GM23338 (cell line): ENCODE results near the gene CPD. TPM values are rescaled to one million over a fixed set of nuclear protein-coding genes. Genes with fewer than 3 reads are reported as not detected.

Experiments
- ATAC-seq: fragments of 200-7000 bp; cut with Tn5 transposase; 3 replicates; pipeline ENCODE4 v1.9.1; 2020
- DNase-seq: peaks from one replicate; pipeline ENCODE4 v3.0.0-alpha.2; 2015; ENCODE audit warnings: low spot score
- H2AFZ ChIP-seq: fragments of 200-600 bp; sonication (generic); 2 replicates; pipeline ENCODE4 v1.8.0; 2016; ENCODE audit warnings: antibody characterized with exemption, mild to moderate bottlenecking, moderate library complexity
- H3F3A ChIP-seq: fragments of 200-600 bp; sonication (generic); replicated peaks from 2 replicates; pipeline ENCODE4 v1.8.0; 2017; ENCODE audit warnings: antibody characterized with exemption, mixed run types, low read depth
- H3K27ac ChIP-seq: fragments of 200-600 bp; sonication (generic); 2 replicates; pipeline ENCODE4 v1.6.1; 2016; ENCODE audit warnings: low read depth
- H3K27me3 ChIP-seq: fragments of 200-600 bp; sonication (generic); 2 replicates; pipeline ENCODE4 v1.8.0; 2016; ENCODE audit warnings: mild to moderate bottlenecking, mixed run types, moderate library complexity; ENCODE audit not compliant: insufficient read depth
- H3K36me3 ChIP-seq: fragments of 200-600 bp; sonication (generic); 2 replicates; pipeline ENCODE4 v1.8.0; 2016; ENCODE audit warnings: mild to moderate bottlenecking; ENCODE audit not compliant: insufficient read depth
- H3K4me1 ChIP-seq: fragments of 200-600 bp; sonication (generic); 2 replicates; pipeline ENCODE4 v1.8.0; 2016; ENCODE audit warnings: mild to moderate bottlenecking, moderate library complexity; ENCODE audit not compliant: insufficient read depth
- H3K4me2 ChIP-seq: fragments of 200-600 bp; sonication (generic); 2 replicates; pipeline ENCODE4 v1.7.1; 2017; ENCODE audit warnings: mixed run types
- H3K4me3 ChIP-seq: fragments of 200-600 bp; sonication (generic); 2 replicates; pipeline ENCODE4 v1.6.1; 2016; ENCODE audit warnings: mixed run types
- H3K79me2 ChIP-seq: fragments of 200-600 bp; sonication (generic); replicated peaks from 2 replicates; pipeline ENCODE4 v1.8.0; 2017; ENCODE audit warnings: mild to moderate bottlenecking; ENCODE audit not compliant: insufficient read depth
- H3K9me2 ChIP-seq: fragments of 200-600 bp; sonication (generic); 2 replicates; pipeline ENCODE4 v1.8.0; 2017; ENCODE audit not compliant: insufficient read depth
- H4K20me1 ChIP-seq: fragments of 200-600 bp; sonication (generic); replicated peaks from 2 replicates; pipeline ENCODE4 v1.8.0; 2017; ENCODE audit warnings: mild to moderate bottlenecking; ENCODE audit not compliant: insufficient read depth
- H3K27ac Mint-ChIP-seq: 2 replicates; pipeline ENCODE4 v1.8.0; 2020; ENCODE audit warnings: inconsistent platforms, mild to moderate bottlenecking, moderate library complexity, mixed read lengths
- H3K27me3 Mint-ChIP-seq: 3 replicates; pipeline ENCODE4 v1.8.0; 2022; ENCODE audit warnings: low read depth, mild to moderate bottlenecking, moderate library complexity, mixed read lengths, inconsistent platforms; ENCODE audit not compliant: insufficient read depth, poor library complexity
- H3K36me3 Mint-ChIP-seq: 3 replicates; pipeline ENCODE4 v1.8.0; 2021; ENCODE audit warnings: low read depth, mild to moderate bottlenecking, inconsistent platforms, moderate library complexity, mixed read lengths
- H3K4me1 Mint-ChIP-seq: 3 replicates; pipeline ENCODE4 v1.8.0; 2020; ENCODE audit warnings: mild to moderate bottlenecking, inconsistent platforms, mixed read lengths
- H3K4me3 Mint-ChIP-seq: 3 replicates; pipeline ENCODE4 v1.8.0; 2021; ENCODE audit warnings: moderate library complexity, mild to moderate bottlenecking, inconsistent platforms, mixed read lengths
- H3K9me3 Mint-ChIP-seq: 3 replicates; pipeline ENCODE4 v1.8.0; 2020; ENCODE audit warnings: moderate library complexity, mild to moderate bottlenecking, inconsistent platforms, mixed read lengths
- CREB1 ChIP-seq: fragments of 250-450 bp; sonication (Bioruptor Pico); IDR thresholded peaks from 2 replicates; pipeline ENCODE4 v1.5.0; 2020; ENCODE audit warnings: low read depth, mild to moderate bottlenecking, moderate library complexity
- EZH2 ChIP-seq: fragments of 200-600 bp; sonication (generic); IDR thresholded peaks from one replicate; pipeline ENCODE4 v1.8.0; 2017; ENCODE audit warnings: antibody characterized with exemption, mild to moderate bottlenecking, low read depth; ENCODE audit not compliant: unreplicated experiment
- EZH2phosphoT487 ChIP-seq: fragments of 200-600 bp; sonication (generic); IDR thresholded peaks from one replicate; pipeline ENCODE4 v1.8.1; 2018; ENCODE audit warnings: antibody characterized with exemption; ENCODE audit not compliant: unreplicated experiment
- JUNB ChIP-seq: IDR thresholded peaks from one replicate; pipeline ENCODE4 v1.6.1; 2016; ENCODE audit warnings: antibody characterized with exemption; ENCODE audit not compliant: unreplicated experiment
- NANOG ChIP-seq: IDR thresholded peaks from 2 replicates; pipeline ENCODE4 v1.6.1; 2016; ENCODE audit warnings: antibody characterized with exemption, borderline replicate concordance
- STAT1 ChIP-seq: IDR thresholded peaks from one replicate; pipeline ENCODE4 v1.6.1; 2016; ENCODE audit warnings: antibody characterized with exemption; ENCODE audit not compliant: unreplicated experiment
- ZNF114 ChIP-seq: fragments of 250-450 bp; sonication (Bioruptor Pico); IDR thresholded peaks from 2 replicates; pipeline ENCODE4 v1.5.0; 2020; ENCODE audit warnings: mild to moderate bottlenecking, moderate library complexity
- ZNF331 ChIP-seq: fragments of 250-450 bp; sonication (Bioruptor Pico); IDR thresholded peaks from 2 replicates; pipeline ENCODE4 v1.5.0; 2020; ENCODE audit warnings: low read depth, mild to moderate bottlenecking, moderate library complexity
- polyA plus RNA-seq: library from polyadenylated mRNA; unstranded; fragments of >200 nt; fragmentation: Nextera tagmentation; extraction: Ambion mirVana; gene quantifications from 2 replicates; pipeline ENCODE4 v1.2.1, GENCODE V29; 2016
- total RNA-seq: library from RNA; depleted of rRNA; stranded (reverse); fragments of >200 nt; shearing (Covaris generic); gene quantifications from 2 replicates; pipeline ENCODE4 v1.2.3, GENCODE V29; 2014
- TF ChIP-seq, protein P1 (sequence below), 2 experiments: fragments of 200-600 bp in 1 of 2; sonication (generic) in 1 of 2; conservative IDR thresholded peaks; 2 replicates each; pipeline versions ENCODE4 v1.5.1 to v1.6.1; 2016 to 2017; ENCODE audit warnings: antibody characterized with exemption in 2 of 2, low read depth in 2 of 2, mild to moderate bottlenecking in 2 of 2, moderate library complexity in 1 of 2
- TF ChIP-seq, protein P2 (sequence below): IDR thresholded peaks from one replicate; pipeline ENCODE4 v1.6.1; 2018; ENCODE audit warnings: antibody characterized with exemption; ENCODE audit not compliant: unreplicated experiment
- TF ChIP-seq, protein P3 (sequence below): IDR thresholded peaks from 2 replicates; pipeline ENCODE4 v1.6.1; 2016; ENCODE audit warnings: antibody characterized with exemption
- TF ChIP-seq, protein P4 (sequence below): fragments of 250-450 bp; sonication (Bioruptor Pico); IDR thresholded peaks from 2 replicates; pipeline ENCODE4 v1.5.0; 2020; ENCODE audit warnings: mild to moderate bottlenecking, moderate library complexity

The CPD gene
- total and polyA plus RNA-seq, 2 experiments from 2014 or later = 6.2 to 57.8 TPM

DNA sequence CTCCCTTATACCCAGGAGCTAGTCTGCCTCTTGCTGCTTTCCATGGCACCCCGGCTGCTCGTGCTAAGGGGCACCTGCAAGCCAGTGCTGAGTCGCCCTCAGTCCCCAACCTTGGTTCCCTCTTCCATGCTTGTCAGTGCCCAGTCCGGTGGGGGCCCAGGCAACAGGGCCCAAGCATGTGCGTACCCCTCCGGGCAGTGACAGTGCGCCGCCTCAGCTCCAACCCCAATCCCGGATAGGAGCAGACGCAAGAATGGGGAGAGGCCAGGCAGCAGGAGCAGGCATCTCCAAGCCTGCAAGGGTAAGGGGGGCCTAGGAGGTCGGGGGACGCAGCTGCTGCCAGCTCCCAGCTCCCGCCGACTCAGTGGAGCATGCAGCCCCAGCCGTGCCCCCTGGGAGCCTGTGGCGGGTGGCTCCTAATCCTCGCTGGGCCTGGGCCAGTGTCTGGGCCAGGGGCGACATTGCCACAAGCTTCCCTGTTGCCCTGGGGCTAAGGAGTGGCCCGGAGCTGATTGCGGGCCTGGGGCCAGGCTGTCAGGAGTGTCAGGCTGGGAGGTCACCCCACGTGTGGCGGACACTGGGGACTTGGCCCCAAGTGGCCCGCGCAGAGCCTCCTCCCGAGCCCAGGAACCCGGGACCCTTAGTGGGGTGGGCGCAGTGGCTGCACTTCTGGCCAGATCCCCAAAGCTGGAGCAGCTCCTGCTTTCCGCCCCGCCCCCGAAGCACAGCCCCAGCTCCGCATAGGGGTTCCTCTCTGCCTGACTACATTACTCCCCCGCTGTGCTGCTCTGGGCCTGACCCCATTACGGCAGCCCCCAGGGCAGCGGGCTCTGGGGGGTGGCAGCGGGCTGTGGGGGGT, 9.8 kb downstream of the CPD start:
- no peaks in the 10 kb centered on the region for H3K9me3 Mint-ChIP-seq
- H3F3A ChIP-seq = no peaks in the 10 kb centered on the region
- H3K4me3 ChIP-seq = 0 out of 2 replicates have a peak overlapping the region, but pooled peaks have one; percentile 12
- H3K4me1 ChIP-seq = peaks cover 9% of the 10 kb centered on the region; the same call in 1 of the 2 replicates
- peaks cover 20% of the 10 kb centered on the region for H3K36me3 Mint-ChIP-seq
- H3K4me3 Mint-ChIP-seq = no peak overlapping the region
- H3K4me1 Mint-ChIP-seq = peaks cover 2% of the 10 kb centered on the region
- H3K36me3 ChIP-seq = no peaks in the 10 kb centered on the region; the same call in 1 of the 2 replicates
- H3K27ac Mint-ChIP-seq = no peak overlapping the region
- H3K79me2 ChIP-seq = peaks cover 14% of the 10 kb centered on the region; the same call in 1 of the 2 replicates
- H3K27ac ChIP-seq = no peak overlapping the region
- H3K4me2 ChIP-seq = peak overlapping the region; percentile 35
- H3K27me3 Mint-ChIP-seq = no peaks in the 10 kb centered on the region
- DNase-seq (peak; percentile 61), ATAC-seq (peak; percentile 92)
- no peaks in the 10 kb centered on the region for H3K27me3 ChIP-seq
- no peaks in the 10 kb centered on the region for H3K9me2 ChIP-seq
- H4K20me1 ChIP-seq = no peaks in the 10 kb centered on the region; the same call in 1 of the 2 replicates
- H2AFZ ChIP-seq = no peak overlapping the region
- TF ChIP-seq NANOG (no peak), EZH2phosphoT487 (no peak), EZH2 (no peak), ZNF331 (no peak), ZNF114 (CRISPR knock-in tag) (no peak), STAT1 (no peak), CREB1 (CRISPR knock-in tag) (no peak), JUNB (no peak)
- TF ChIP-seq, protein P1, sequence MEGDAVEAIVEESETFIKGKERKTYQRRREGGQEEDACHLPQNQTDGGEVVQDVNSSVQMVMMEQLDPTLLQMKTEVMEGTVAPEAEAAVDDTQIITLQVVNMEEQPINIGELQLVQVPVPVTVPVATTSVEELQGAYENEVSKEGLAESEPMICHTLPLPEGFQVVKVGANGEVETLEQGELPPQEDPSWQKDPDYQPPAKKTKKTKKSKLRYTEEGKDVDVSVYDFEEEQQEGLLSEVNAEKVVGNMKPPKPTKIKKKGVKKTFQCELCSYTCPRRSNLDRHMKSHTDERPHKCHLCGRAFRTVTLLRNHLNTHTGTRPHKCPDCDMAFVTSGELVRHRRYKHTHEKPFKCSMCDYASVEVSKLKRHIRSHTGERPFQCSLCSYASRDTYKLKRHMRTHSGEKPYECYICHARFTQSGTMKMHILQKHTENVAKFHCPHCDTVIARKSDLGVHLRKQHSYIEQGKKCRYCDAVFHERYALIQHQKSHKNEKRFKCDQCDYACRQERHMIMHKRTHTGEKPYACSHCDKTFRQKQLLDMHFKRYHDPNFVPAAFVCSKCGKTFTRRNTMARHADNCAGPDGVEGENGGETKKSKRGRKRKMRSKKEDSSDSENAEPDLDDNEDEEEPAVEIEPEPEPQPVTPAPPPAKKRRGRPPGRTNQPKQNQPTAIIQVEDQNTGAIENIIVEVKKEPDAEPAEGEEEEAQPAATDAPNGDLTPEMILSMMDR (conservative IDR thresholded peaks at IDR 0.05; ENCODE audit: low read depth in 2 of 2) = no peak
- TF ChIP-seq, protein P2, sequence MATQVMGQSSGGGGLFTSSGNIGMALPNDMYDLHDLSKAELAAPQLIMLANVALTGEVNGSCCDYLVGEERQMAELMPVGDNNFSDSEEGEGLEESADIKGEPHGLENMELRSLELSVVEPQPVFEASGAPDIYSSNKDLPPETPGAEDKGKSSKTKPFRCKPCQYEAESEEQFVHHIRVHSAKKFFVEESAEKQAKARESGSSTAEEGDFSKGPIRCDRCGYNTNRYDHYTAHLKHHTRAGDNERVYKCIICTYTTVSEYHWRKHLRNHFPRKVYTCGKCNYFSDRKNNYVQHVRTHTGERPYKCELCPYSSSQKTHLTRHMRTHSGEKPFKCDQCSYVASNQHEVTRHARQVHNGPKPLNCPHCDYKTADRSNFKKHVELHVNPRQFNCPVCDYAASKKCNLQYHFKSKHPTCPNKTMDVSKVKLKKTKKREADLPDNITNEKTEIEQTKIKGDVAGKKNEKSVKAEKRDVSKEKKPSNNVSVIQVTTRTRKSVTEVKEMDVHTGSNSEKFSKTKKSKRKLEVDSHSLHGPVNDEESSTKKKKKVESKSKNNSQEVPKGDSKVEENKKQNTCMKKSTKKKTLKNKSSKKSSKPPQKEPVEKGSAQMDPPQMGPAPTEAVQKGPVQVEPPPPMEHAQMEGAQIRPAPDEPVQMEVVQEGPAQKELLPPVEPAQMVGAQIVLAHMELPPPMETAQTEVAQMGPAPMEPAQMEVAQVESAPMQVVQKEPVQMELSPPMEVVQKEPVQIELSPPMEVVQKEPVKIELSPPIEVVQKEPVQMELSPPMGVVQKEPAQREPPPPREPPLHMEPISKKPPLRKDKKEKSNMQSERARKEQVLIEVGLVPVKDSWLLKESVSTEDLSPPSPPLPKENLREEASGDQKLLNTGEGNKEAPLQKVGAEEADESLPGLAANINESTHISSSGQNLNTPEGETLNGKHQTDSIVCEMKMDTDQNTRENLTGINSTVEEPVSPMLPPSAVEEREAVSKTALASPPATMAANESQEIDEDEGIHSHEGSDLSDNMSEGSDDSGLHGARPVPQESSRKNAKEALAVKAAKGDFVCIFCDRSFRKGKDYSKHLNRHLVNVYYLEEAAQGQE = no peak
- TF ChIP-seq, protein P3, sequence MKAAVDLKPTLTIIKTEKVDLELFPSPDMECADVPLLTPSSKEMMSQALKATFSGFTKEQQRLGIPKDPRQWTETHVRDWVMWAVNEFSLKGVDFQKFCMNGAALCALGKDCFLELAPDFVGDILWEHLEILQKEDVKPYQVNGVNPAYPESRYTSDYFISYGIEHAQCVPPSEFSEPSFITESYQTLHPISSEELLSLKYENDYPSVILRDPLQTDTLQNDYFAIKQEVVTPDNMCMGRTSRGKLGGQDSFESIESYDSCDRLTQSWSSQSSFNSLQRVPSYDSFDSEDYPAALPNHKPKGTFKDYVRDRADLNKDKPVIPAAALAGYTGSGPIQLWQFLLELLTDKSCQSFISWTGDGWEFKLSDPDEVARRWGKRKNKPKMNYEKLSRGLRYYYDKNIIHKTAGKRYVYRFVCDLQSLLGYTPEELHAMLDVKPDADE = no peak
- TF ChIP-seq, protein P4, sequence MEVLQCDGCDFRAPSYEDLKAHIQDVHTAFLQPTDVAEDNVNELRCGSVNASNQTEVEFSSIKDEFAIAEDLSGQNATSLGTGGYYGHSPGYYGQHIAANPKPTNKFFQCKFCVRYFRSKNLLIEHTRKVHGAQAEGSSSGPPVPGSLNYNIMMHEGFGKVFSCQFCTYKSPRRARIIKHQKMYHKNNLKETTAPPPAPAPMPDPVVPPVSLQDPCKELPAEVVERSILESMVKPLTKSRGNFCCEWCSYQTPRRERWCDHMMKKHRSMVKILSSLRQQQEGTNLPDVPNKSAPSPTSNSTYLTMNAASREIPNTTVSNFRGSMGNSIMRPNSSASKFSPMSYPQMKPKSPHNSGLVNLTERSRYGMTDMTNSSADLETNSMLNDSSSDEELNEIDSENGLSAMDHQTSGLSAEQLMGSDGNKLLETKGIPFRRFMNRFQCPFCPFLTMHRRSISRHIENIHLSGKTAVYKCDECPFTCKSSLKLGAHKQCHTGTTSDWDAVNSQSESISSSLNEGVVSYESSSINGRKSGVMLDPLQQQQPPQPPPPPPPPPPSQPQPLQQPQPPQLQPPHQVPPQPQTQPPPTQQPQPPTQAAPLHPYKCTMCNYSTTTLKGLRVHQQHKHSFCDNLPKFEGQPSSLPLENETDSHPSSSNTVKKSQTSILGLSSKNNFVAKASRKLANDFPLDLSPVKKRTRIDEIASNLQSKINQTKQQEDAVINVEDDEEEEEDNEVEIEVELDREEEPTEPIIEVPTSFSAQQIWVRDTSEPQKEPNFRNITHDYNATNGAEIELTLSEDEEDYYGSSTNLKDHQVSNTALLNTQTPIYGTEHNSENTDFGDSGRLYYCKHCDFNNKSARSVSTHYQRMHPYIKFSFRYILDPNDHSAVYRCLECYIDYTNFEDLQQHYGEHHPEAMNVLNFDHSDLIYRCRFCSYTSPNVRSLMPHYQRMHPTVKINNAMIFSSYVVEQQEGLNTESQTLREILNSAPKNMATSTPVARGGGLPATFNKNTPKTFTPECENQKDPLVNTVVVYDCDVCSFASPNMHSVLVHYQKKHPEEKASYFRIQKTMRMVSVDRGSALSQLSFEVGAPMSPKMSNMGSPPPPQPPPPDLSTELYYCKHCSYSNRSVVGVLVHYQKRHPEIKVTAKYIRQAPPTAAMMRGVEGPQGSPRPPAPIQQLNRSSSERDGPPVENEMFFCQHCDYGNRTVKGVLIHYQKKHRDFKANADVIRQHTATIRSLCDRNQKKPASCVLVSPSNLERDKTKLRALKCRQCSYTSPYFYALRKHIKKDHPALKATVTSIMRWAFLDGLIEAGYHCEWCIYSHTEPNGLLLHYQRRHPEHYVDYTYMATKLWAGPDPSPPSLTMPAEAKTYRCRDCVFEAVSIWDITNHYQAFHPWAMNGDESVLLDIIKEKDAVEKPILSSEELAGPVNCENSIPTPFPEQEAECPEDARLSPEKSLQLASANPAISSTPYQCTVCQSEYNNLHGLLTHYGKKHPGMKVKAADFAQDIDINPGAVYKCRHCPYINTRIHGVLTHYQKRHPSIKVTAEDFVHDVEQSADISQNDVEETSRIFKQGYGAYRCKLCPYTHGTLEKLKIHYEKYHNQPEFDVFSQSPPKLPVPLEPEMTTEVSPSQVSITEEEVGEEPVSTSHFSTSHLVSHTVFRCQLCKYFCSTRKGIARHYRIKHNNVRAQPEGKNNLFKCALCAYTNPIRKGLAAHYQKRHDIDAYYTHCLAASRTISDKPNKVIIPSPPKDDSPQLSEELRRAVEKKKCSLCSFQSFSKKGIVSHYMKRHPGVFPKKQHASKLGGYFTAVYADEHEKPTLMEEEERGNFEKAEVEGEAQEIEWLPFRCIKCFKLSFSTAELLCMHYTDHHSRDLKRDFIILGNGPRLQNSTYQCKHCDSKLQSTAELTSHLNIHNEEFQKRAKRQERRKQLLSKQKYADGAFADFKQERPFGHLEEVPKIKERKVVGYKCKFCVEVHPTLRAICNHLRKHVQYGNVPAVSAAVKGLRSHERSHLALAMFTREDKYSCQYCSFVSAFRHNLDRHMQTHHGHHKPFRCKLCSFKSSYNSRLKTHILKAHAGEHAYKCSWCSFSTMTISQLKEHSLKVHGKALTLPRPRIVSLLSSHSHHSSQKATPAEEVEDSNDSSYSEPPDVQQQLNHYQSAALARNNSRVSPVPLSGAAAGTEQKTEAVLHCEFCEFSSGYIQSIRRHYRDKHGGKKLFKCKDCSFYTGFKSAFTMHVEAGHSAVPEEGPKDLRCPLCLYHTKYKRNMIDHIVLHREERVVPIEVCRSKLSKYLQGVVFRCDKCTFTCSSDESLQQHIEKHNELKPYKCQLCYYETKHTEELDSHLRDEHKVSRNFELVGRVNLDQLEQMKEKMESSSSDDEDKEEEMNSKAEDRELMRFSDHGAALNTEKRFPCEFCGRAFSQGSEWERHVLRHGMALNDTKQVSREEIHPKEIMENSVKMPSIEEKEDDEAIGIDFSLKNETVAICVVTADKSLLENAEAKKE (CRISPR knock-in tag) = no peak
